GM04503 (cell line): ENCODE measurements around the gene NSMCE1.
A peak's percentile ranks its signal among the peaks of the same experiment; 100 is the strongest.

ENCODE experiments used
- DNase-seq: peaks from one replicate; pipeline ENCODE4 v3.0.0-alpha.2; 2012; ENCODE audit warnings: low read depth

Gene NSMCE1

DNA sequence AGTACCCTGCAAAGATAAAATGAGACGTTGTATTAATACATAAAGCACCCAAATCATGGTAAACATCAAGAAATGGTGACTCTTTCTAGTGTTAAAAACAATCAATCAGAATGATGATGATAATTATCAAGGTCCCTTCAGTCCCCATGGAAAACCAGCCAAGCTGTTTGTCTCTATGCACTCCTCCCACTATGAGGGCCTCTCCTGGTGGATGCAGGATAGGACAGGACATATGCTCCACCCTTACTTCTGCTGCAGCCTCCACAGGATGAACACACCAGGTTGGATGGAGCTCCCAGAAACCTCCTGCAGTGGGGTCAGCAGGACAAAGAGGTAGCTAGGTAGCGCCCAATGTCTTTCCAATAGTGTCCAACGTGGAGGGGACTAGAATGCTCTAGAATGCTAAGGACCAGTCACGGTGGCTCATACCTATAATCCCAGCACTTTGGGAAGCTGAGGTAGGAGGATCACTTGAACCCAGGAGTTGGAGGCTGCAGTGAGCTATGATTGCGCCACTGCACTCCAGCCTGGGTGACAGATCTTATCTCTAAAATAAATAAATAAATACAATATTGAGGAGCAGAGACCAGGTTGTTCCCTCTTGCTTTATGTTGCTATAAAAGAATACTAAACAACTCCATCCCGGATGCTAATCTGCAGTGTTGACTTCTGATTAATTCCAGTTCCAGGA lies 75.1 kb downstream of the NSMCE1 start:
- no peak for DNase-seq

DNA sequence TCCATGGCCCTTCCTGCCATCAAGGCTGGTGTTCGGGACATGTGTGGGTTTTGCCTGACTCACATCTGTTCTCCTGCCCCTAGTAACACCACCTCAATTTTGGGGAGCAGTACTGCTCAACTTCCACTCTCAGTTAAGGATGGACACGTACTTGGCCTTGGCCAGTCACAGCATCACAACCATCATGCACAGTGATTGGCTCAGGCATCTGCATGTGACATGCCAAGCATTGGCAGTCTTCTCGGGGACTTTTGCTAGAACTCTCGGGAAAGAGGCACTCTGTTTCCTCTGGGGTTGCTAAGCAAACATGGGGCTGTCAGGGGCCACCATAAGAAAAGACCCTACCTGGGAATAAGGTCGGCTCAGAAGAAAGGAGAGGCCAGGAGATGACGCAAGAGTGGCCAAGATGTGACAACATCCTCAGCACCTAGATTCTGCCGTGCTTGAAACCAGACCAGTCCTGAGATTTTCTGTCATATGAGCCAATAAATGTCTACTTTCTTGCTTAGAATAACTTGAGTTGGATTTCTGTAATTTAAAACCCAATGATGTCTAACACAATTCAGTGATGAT lies 77.1 kb downstream of the NSMCE1 start:
- DNase-seq, result no peak

DNA sequence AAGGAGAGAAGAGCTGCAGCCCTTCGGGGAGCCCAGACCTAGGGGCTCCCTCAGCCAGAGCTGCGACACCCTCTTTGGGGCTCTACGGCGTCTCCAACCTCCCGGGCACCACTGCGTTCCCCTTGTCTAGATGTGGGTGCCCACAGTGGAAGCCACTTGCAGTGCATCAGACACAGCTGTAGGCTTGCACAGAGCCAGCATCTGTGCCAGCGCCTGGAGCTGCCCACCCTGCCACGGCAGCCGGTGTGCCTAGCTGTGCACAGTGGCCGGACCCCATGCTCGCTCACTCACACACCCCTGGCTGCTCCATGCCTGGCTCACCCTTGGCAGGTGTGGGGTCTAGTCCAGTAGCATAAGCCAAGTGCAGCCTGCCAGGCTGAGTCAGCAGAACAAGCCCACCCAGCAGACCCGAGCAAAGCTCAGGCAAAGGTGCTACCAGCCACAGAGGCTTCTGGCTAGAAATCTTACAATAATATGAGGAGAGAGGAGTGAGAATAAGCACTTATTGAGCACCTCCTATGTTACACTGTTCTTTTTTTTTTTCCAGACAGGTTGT lies 78.2 kb downstream of the NSMCE1 start:
- no peak for DNase-seq

DNA sequence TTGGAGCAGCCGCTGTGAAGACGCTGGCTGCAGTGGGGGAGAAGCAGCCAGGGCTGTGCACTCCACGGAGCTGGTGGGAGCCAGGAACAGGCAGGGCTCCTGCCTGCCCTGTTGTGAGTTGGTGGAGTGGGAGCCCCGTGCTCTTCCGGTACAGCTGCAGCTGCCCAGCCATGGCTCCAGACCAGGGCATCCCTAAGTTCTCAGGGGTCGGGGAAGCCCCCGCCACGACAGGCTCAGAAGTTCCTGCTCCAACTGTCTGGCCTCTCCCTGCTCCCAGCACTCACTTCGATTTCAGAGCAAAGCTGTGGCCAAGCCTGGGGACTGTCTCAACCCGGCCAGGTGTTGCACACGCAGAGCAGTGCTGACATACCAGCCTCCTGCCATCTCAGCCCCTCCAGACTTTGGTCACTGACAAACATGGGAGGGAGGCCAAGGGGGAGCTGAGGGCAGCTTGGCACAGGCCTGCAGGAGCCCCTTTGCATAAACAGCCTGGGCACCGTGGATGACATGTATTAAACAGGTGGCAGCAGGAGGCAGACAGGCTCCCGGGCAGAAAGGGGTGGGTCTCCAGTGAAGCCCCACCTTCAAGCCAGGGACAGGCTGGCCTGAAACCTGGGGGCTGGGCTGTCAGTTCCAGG lies 79.1 kb downstream of the NSMCE1 start:
- DNase-seq, result no peak

GRCh38 chr16:27188633-27189032 lies 79.9 kb downstream of the NSMCE1 start:
- no peak for DNase-seq

- no peak for DNase-seq
Observed at GRCh38 chr16:27185776-27186130, 82.8 kb downstream of the NSMCE1 start.

DNA sequence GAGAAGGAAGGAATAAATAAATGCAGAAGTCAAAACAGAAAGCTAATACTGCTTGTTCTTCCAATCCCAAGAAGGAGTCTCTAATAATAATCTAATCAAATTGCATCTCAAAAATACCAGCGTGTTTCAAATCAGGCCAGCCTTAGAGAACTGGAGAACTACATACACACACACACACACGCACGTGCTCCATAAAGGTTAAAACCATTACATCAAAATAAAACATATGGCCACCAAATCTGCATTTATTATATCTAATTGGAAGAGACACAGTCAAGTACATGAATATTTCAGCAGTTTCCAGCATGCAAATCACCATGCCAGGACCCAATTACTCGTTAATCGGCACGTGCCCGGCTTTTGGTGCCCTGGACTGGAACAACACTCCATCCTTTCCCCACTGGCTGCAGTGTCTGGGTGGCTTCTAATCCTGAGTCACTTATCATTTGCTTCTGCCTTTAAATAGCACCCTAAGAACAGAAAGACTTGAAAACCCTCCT lies 85.6 kb downstream of the NSMCE1 start:
- no peak for DNase-seq

DNA sequence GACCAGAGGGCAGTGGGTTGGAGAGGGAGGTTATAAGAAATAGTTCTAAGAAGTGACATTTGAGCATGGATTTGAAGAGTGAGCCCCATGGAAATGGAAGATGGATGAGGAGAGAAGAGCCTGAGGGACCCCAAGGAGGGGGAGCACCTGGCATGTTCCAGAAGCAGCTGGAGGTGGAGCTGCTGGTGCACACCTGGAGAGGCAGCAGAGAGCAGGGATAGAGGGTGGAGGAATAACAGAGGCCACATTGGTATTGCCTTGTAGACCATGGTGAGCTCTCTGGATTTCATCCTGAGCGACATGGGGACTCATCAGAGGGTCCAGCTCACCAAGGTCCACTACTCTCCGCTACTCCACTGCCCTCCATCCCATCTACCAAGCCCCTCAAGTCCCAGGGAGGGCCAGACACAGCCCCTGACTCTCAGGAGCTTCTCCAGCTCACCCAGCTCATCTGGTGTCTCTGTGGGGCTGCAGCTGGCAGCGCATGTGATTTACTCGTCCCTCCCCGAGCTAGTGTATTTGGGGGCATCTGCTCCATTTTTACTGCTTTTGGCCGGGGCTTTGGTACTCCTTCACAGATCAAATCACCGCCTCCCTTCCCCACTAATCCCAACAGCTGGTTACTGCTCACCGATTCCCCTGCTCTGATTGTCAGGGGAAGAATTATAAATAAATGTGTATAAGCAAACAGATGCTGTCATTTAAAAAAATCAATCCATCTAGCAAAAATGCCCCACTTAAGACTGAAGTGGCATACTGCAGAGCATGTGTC lies 87.4 kb downstream of the NSMCE1 start:
- no peak for DNase-seq

GRCh38 chr16:27179500-27180072 lies 89.0 kb downstream of the NSMCE1 start:
- DNase-seq, result no peak

DNA sequence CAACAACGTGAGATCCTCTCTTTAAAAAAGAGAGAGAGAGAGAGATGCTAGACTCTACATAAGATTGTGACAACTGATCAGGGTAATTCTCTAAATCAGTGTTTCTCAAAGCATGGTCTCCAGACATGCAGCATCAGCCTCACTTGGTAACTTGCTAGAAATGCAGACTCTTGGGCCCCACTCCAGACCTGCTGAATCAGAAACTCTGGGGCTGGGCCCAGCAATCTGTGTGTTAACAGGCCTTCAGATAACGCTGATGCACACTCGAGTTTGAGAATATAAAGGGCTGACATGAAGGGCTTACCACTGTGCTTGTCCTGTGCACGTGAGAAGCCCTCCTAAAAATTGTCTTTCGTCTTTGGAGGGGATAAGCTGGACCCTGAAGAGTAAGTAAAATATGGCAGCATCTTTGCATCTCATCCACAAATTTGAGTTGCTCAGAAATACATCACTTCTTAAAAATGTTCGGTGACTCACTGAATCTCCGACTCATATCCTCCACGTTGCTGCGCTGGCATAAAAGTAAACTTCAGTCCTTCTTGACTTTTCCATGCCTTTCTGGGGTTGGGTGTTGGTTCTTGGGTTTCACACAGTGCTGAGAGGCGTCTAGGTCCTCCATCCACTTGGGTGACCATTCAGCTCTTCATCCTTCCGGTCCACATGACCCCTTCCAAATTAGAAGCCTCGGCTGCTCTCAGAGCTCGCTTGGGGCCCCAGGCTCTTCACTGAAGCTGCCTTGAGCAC lies 91.4 kb downstream of the NSMCE1 start:
- peak; percentile 61 for DNase-seq

GRCh38 chr16:27175888-27176287 lies 92.7 kb downstream of the NSMCE1 start:
- no peak for DNase-seq
